Astrocyte (in vitro differentiated cells and primary cell): Measurements from ENCODE around the gene XDH. TPM values are rescaled to one million over a fixed set of nuclear protein-coding genes. Genes with fewer than 3 reads are reported as not detected.

Experiments
- DNase-seq: peaks from one replicate; pipeline ENCODE4 v3.0.0-alpha.2; 2010; ENCODE audit warnings: low read depth
- FAIRE-seq: peaks from 2 replicates; lab custom pipeline; 2011; peaks lifted over from hg19 to GRCh38; lab: Jason Lieb, UNC
- H2AFZ ChIP-seq: 2 replicates; pipeline ENCODE4 v1.6.0; 2012; ENCODE audit warnings: low read depth, low read length, inconsistent platforms
- H3K27ac ChIP-seq: 2 replicates; pipeline ENCODE4 v1.5.1; 2011; ENCODE audit warnings: low read depth, low read length, inconsistent platforms
- H3K27me3 ChIP-seq: 2 replicates; pipeline ENCODE4 v1.6.0; 2011; ENCODE audit warnings: low read length, inconsistent platforms; ENCODE audit not compliant: insufficient read depth
- H3K36me3 ChIP-seq: 2 replicates; pipeline ENCODE4 v1.5.1; 2011; ENCODE audit warnings: low read length, inconsistent platforms; ENCODE audit not compliant: insufficient read depth
- H3K4me1 ChIP-seq: 2 replicates; pipeline ENCODE4 v1.5.1; 2011; ENCODE audit warnings: low read length, inconsistent platforms; ENCODE audit not compliant: insufficient read depth
- H3K4me2 ChIP-seq: 2 replicates; pipeline ENCODE4 v1.6.0; 2012; ENCODE audit warnings: low read length, inconsistent platforms
- H3K4me3 ChIP-seq: 2 replicates; pipeline ENCODE4 v1.5.1; 2011; ENCODE audit warnings: low read depth, mild to moderate bottlenecking, low read length, inconsistent platforms; ENCODE audit not compliant: insufficient read depth
- H3K79me2 ChIP-seq: 2 replicates; pipeline ENCODE4 v1.6.0; 2012; ENCODE audit warnings: mild to moderate bottlenecking, low read length, inconsistent platforms; ENCODE audit not compliant: insufficient read depth
- H3K9ac ChIP-seq: 2 replicates; pipeline ENCODE4 v1.6.0; 2012; ENCODE audit warnings: mild to moderate bottlenecking, low read length, inconsistent platforms
- H3K9me3 ChIP-seq: 2 replicates; pipeline ENCODE4 v1.5.1; 2012; ENCODE audit warnings: low read depth, mild to moderate bottlenecking, low read length, inconsistent platforms; ENCODE audit not compliant: insufficient read depth
- H4K20me1 ChIP-seq: 2 replicates; pipeline ENCODE4 v1.6.0; 2012; ENCODE audit warnings: low read length, inconsistent platforms; ENCODE audit not compliant: insufficient read depth
- H3K27ac Mint-ChIP-seq: one replicate; pipeline ENCODE4 v1.8.0; 2021; ENCODE audit warnings: mild to moderate bottlenecking, mixed read lengths; ENCODE audit not compliant: unreplicated experiment
- H3K27me3 Mint-ChIP-seq: one replicate; pipeline ENCODE4 v1.8.0; 2021; ENCODE audit warnings: low read depth, mixed read lengths; ENCODE audit not compliant: unreplicated experiment
- H3K36me3 Mint-ChIP-seq: one replicate; pipeline ENCODE4 v1.8.0; 2021; ENCODE audit warnings: low read depth, mixed read lengths; ENCODE audit not compliant: unreplicated experiment
- H3K4me1 Mint-ChIP-seq: one replicate; pipeline ENCODE4 v1.8.0; 2021; ENCODE audit warnings: low read depth, mixed read lengths; ENCODE audit not compliant: unreplicated experiment
- H3K4me3 Mint-ChIP-seq: one replicate; pipeline ENCODE4 v1.8.0; 2021; ENCODE audit warnings: mild to moderate bottlenecking, moderate library complexity, mixed read lengths; ENCODE audit not compliant: unreplicated experiment
- H3K9me3 Mint-ChIP-seq: one replicate; pipeline ENCODE4 v1.8.0; 2021; ENCODE audit warnings: mild to moderate bottlenecking, mixed read lengths; ENCODE audit not compliant: unreplicated experiment
- EZH2 ChIP-seq: IDR thresholded peaks from 2 replicates; pipeline ENCODE4 v1.6.1; 2012; ENCODE audit warnings: mild to moderate bottlenecking, low read length, inconsistent platforms; ENCODE audit not compliant: insufficient read depth
- total RNA-seq: library from RNA; stranded (reverse); gene quantifications from 2 replicates; pipeline ENCODE4 v1.2.1, GENCODE V29; 2021
- TF ChIP-seq, protein P1 (sequence below): IDR thresholded peaks from 2 replicates; pipeline ENCODE4 v1.5.1; 2011; ENCODE audit warnings: low read depth, mild to moderate bottlenecking, inconsistent platforms, low read length, moderate library complexity; ENCODE audit not compliant: insufficient read depth

The XDH gene
- total RNA-seq, 1 donor from 2014 or later, result 2.2 TPM

DNA sequence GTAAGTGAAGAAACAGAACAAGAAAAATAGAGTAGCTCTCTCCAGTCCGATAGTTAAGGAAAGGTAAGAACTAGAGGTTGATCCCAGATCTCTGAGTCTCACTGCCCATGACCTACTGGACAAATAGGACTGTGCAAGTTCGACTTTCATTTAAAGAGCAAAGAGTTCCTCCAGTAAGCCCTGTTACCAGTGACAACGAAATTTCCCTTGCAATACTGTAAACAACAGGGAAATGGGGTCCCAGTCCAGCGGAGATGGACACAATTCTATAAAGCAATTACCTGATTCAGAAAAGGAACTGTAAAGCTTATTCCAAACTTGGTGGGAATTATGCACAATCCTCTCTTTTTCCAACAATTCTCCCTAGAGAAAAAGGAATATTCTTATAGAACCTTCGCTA, 65.9 kb downstream of the XDH start:
- no peak overlapping the region for H3K4me3 Mint-ChIP-seq
- no peak overlapping the region for H3K27ac ChIP-seq

DNA sequence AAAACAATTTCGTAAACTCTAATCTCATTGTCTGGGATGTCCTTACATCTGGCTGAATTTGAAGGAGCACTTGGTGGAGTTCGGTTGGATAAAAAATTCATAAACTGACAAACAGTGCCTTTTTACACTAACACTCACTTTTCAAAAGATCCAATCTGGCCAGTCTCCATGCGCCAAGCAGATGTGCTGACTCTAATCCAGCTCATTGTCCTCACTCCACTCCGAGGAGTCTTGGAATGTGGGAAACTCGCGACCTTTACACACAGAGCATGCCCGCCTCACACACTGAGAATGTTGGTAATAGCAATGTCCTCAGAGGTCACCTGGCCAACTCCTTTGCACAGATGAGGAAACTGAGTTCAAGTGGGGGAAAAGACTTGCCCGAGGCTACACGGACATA, 66.8 kb downstream of the XDH start:
- Histone ChIP-seq H3K4me3 (no peak overlapping the region), H2AFZ (no peak overlapping the region), H3K4me2 (no peak overlapping the region), H3K27ac (peak overlapping the region; percentile 31), H3K4me1 (peaks cover 9% of the 10 kb centered on the region), H3K36me3 (no peaks in the 10 kb centered on the region), H4K20me1 (no peaks in the 10 kb centered on the region), H3K9me3 (no peaks in the 10 kb centered on the region), H3K27me3 (no peaks in the 10 kb centered on the region), H3K79me2 (no peaks in the 10 kb centered on the region), H3K9ac (peak overlapping the region; percentile 20)
- no peak overlapping the region for H3K4me3 Mint-ChIP-seq
- FAIRE-seq (no peak), DNase-seq (peak; percentile 70)
- peaks cover 4% of the 10 kb centered on the region for H3K36me3 Mint-ChIP-seq
- H3K4me1 Mint-ChIP-seq, result peaks cover 9% of the 10 kb centered on the region
- H3K27ac Mint-ChIP-seq, result peak overlapping the region; percentile 54
- H3K27me3 Mint-ChIP-seq, result no peaks in the 10 kb centered on the region
- TF ChIP-seq EZH2, result no peak
- TF ChIP-seq, protein P1, sequence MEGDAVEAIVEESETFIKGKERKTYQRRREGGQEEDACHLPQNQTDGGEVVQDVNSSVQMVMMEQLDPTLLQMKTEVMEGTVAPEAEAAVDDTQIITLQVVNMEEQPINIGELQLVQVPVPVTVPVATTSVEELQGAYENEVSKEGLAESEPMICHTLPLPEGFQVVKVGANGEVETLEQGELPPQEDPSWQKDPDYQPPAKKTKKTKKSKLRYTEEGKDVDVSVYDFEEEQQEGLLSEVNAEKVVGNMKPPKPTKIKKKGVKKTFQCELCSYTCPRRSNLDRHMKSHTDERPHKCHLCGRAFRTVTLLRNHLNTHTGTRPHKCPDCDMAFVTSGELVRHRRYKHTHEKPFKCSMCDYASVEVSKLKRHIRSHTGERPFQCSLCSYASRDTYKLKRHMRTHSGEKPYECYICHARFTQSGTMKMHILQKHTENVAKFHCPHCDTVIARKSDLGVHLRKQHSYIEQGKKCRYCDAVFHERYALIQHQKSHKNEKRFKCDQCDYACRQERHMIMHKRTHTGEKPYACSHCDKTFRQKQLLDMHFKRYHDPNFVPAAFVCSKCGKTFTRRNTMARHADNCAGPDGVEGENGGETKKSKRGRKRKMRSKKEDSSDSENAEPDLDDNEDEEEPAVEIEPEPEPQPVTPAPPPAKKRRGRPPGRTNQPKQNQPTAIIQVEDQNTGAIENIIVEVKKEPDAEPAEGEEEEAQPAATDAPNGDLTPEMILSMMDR, result no peak
- H3K9me3 Mint-ChIP-seq, result peaks cover 2% of the 10 kb centered on the region

More for the DNA sequence above, 65.9 kb downstream of the XDH start:
- TF ChIP-seq, protein P1, result no peak
- TF ChIP-seq EZH2, result no peak
- peaks cover 2% of the 10 kb centered on the region for H3K9me3 Mint-ChIP-seq
- Histone ChIP-seq H3K79me2 (no peaks in the 10 kb centered on the region), H3K4me2 (no peak overlapping the region), H2AFZ (no peak overlapping the region), H4K20me1 (no peaks in the 10 kb centered on the region), H3K36me3 (no peaks in the 10 kb centered on the region), H3K4me1 (peaks cover 9% of the 10 kb centered on the region), H3K9me3 (no peaks in the 10 kb centered on the region), H3K4me3 (no peak overlapping the region), H3K27me3 (no peaks in the 10 kb centered on the region), H3K9ac (no peak overlapping the region)
- no peak overlapping the region for H3K27ac Mint-ChIP-seq
- no peak for FAIRE-seq
- no peak for DNase-seq
- peaks cover 4% of the 10 kb centered on the region for H3K36me3 Mint-ChIP-seq
- no peaks in the 10 kb centered on the region for H3K27me3 Mint-ChIP-seq
- peaks cover 9% of the 10 kb centered on the region for H3K4me1 Mint-ChIP-seq

DNA sequence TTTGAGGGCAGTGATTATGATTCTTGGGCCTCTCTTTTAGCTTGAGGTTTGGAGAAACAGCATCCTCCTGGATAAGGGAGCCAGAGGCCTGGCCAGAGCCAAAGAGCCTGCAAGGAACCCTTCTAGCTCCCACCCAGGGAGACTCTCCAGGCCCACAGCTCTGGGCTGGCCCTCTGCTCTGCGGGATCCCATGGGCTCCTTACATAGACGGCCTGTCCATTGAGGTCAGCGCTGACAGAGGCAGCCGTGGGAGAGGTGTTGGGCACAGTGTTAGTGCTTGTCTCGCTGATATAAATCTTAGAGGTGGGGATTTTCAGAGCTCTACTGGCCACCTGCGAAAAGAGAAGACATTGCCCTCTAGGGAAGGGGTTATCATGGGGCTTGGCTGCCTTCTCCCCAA, 67.2 kb downstream of the XDH start:
- Histone ChIP-seq H3K36me3 (no peaks in the 10 kb centered on the region), H3K4me1 (peaks cover 9% of the 10 kb centered on the region), H4K20me1 (no peaks in the 10 kb centered on the region), H3K79me2 (no peaks in the 10 kb centered on the region), H3K27ac (peak overlapping the region; percentile 31), H2AFZ (no peak overlapping the region), H3K9me3 (no peaks in the 10 kb centered on the region), H3K9ac (peak overlapping the region; percentile 20), H3K27me3 (no peaks in the 10 kb centered on the region), H3K4me2 (no peak overlapping the region), H3K4me3 (no peak overlapping the region)
- Mint-ChIP-seq H3K27ac (peak overlapping the region; percentile 54), H3K4me3 (no peak overlapping the region), H3K27me3 (no peaks in the 10 kb centered on the region), H3K9me3 (peaks cover 2% of the 10 kb centered on the region), H3K36me3 (peaks cover 4% of the 10 kb centered on the region), H3K4me1 (peaks cover 9% of the 10 kb centered on the region)
- TF ChIP-seq, protein P1, result no peak
- TF ChIP-seq EZH2, result no peak
- no peak for FAIRE-seq
- DNase-seq, result no peak
